Measurements from ENCODE around the gene TM4SF1.
A peak's percentile ranks its signal among the peaks of the same experiment; 100 is the strongest.

TM4SF1 gene

DNA sequence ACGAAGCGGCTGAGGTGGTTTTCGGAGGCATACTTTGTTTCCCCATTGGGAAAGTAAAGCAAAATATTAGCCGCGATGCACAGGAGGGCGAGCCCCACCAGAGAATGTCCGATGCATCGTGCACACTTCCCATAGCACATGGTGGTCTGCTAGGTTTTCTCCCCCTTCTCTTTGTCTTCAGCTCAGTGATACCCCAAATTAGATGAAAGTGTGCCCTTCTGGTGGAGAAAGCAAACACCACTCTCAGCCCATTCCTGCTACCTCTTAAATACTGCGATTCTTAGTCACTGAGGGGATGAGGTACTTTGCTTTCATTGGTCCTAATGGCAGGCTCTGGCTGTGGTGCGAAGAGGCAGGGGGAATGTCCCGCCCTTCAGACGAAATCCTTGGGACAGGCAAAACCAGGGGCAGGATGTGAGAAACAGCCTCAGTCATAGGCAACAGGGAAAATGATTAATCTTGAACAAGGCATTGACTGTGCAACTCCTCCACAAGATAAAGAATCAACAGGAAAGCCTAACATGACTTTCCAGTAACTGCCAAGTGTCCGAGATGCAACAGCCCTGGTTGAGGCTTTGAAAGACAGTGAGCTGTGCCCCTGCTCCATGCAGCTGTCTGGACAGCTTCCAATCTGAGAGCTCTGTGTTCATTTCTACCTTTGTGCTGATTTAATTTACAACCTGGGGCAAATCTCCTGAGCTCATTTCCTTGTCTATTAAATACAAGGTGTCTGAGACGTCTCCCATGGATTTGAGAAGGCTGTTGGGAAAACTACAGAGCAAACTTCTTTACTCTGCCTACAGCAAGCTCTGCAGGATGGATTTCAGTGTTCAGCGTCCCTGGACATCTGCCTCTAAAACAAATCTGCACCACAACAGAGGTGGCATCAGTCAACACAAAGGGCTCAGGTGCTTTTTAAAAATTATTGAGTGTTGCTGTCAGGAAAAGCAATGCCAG lies at the start of gene TM4SF1:
TM4SF1 (minus strand) TSS at position 242 of the 957 bp plus-strand sequence; CDS start at position 140, 102 bp downstream.
- no peak for DNase-seq

- no peak for DNase-seq
These were observed 48.9 kb upstream of the TM4SF1 start for GRCh38 chr3:149426325-149426724.

GRCh38 chr3:149424918-149425317 lies 47.5 kb upstream of the TM4SF1 start:
- no peak for DNase-seq

DNA sequence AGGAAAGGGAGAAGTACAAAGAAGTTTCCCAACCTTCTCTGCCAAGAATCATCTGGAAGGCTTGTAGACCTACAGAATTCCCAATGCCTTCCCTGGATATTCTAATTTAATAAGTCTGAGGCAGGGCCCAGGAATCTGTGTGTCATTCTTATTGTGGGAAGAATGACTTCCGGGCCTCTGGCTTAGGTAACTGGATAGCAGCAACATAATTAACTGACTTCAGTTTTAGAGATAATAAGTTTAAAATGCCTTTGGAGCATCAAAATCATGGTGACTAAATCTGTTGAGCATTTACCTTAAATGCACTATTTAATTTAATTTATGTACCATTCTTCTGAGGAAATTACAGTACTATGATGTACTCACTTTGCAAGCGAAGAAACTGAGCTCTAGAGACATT lies 44.3 kb upstream of the TM4SF1 start:
- no peak for DNase-seq

GRCh38 chr3:149419816-149420215 lies 42.4 kb upstream of the TM4SF1 start:
- DNase-seq: no peak

DNA sequence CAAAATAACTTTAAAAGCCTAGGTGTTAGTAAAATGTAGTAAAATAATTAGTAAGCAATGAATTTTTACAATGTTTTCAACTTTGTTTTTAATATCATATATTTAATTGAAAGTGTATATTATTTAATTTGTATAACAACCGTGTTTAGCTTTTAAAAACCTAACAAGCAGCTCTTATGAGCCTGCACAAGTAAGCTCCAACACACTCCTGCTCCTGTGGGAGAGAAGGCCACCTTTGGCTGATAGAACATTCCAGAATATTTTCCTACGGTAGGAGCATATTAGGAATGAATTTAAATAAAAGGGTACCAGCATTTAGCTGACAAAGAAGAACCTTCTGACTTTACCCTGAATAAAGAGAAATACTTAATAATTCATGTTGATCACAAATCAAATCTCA lies 40.3 kb upstream of the TM4SF1 start:
- no peak for DNase-seq

DNA sequence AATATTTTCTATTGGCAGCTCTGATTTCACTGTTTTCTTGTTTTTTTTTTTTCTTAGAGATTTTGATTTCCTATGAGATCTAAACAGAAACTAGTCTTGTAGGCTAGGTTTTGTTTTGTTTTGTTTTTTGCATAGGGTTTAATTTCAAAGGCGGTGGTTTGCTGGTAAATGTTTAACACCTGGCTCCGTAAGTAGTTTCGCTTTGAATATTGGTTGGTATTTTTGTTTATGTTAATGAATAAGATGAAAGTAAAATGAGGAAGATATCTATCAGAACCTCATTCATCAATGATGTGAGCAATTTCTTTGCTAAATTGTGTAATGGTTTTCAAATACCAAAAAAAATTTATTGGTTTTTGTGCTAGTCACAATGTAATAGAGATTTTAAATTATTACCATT lies 39.7 kb upstream of the TM4SF1 start:
- DNase-seq: no peak

DNA sequence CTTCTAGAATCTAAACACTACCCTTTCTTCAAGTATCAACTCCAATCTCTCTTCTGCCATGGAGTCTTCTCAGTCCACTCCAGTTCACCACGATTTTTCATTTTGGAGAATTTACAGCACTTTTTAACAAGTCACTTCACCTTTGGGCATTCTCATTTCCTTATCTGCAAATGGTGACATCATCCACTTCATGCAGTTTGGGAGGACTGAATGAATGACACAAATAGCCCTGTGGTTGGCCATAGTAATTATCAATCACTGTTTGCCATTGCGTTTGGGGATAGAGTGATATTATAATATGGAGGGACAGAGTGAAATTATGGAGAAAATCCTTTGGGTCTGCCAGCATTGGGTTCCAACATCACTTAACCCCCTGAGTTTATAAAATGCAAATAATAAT lies 38.0 kb upstream of the TM4SF1 start:
- no peak for DNase-seq

DNA sequence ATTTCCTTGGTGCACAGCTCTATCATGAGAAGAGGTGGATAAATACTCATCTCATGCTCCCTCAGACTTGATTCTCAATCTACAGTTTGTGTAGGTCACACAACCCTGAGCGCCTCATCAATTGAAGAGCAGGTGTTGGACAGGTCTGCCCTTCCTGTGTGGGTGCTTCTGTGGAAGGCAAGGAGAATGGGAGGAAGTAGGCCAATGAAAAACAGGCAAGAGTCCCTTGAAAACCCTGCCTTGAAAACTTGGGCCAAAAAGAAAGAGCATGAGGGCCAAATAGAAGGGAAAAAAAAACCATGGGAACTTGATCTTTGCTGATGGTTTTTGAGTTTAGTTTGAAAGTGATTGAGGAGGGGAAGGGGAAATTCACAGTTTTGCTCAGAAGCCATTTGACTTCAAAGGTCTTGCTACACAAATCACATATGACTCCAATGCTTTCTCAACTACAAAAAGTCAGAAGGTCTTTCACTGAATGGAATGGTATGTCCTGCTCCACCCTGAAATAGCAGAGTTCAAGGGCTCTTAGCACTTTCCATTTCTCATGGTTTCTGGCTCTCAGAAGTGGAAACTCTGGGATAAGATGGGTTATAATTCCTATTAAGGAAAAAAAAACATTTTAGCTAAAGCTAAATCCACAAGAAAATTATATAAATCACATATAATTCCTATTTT lies 37.2 kb upstream of the TM4SF1 start:
- DNase-seq: no peak

DNA sequence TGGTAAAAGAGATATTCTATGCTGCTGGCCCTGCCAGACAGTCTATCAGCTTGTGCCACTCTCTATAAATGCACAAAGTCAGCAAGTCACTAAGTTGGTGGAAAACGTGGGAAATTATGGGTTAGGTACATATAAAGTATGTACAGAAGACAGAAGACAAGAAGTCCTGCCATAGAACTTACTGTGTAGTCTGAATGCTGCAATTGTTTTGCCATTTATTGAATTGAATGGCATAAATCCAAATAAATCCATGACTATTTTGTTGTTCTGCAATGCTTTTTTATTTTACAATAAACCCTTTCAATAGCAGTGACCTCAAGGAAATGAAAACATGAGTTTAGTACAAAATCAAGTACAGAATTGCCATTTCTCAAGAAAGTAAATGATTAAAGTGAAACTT lies 34.1 kb upstream of the TM4SF1 start:
- DNase-seq: no peak

DNA sequence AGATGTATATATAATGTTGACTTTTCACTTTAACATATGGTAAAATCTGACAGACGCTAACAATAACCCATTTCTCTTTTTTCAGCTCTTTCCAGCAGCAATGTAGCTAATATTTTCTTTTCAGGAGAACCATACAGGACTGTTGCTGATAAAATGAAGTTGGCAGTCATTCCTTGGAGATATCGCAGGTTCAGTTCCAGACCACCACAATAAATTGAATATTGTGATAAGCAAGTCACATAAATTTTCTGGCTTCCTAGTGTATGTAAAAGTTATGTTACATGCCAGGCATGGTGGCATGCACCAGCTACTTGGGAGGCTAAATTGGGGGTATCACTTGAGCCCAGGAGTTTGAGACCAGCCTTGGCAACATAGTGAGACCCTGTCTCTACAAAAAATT lies 31.9 kb upstream of the TM4SF1 start:
- DNase-seq: no peak

GRCh38 chr3:149407898-149408297 lies 30.4 kb upstream of the TM4SF1 start:
- DNase-seq: no peak

- DNase-seq: no peak
These were observed 28.8 kb upstream of the TM4SF1 start for GRCh38 chr3:149406244-149406752.

DNA sequence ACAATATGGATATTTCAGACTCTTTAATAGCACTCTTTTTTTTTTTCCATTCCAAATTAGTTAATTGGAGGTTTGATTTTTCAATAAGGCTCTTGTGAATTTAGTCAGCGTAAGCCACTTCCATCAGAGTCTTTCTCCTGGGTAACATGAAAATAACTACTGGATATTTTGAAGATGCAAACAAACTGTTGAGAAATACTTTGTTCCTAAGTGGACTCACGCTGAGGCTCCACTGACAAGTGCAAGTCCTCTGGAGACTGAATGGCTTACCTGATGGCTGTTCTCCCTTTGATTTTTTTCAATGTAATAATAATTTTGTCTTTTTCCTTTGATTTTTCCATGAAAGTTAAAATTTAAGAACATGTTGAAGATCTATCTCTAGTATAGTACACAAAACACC lies 26.0 kb upstream of the TM4SF1 start:
- no peak for DNase-seq

DNA sequence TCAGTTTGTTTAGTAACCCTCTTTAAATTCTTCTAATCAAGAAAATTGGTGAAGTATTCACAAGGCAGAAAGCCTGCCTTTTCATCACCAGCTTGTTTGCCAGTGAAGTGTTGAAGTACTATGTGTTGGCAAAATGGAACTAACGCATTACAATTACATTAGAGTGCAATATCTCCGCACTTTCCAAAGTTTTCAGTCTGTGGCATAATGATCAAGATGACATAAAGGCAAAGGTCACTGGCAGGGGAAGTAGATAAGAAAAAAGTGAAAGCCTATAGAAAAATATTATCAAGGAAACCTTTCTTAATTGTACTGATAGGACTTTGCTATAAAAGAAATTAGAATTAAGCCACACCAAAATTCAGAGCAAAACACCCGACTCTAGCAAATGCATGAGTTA lies 25.0 kb upstream of the TM4SF1 start:
- no peak for DNase-seq

- DNase-seq: no peak
These were observed 24.5 kb upstream of the TM4SF1 start for GRCh38 chr3:149401926-149402310.

DNA sequence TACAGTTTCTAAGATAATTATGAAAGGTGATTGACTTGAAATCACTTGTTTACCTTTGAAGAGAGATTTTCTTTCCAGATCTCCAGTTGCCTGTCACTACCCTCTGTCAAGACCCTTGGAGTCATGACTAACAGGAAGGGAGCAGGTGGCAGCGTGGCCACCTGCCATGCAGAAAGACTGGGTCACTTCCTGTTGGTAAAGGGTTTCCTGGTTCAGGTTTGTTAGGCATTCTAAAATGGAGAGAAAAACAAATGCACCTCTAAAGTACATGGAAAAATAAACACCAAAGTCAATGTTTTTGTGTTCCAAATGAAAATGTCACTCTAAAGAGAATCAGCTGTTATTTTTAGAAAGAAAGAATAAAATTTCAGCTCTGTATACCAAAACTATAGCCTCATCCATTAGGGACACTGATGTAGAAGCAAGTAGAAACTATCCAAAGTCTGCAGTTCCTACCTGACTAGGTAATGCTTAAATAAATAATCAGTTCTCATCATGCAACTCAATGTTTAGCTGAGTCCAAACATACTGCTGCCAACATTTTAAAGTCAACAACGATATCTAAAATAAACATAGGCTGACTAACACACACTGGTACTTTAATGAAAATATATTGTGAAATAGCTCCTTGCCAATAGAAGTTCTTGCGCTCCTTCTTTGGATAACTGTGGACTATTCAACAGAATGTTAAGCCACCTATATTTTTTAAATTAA lies 23.9 kb upstream of the TM4SF1 start:
- DNase-seq: no peak

DNA sequence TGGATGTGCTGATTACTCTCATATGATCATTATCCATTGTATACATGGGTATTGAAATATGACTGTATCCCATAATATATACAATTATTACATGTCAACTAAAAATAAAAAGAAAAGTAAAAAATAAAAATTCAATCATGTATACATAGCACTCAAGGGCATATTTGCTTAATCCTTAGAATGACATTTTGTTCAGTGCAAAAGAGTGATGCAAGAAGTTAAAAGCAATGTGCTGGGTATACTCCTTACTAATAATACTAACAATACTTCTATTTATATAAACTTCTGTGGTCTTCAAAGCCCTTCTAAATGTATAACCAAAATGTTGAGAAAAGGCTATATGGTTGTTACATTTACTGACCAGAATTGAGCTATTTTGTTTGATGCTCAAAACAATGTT lies 23.2 kb upstream of the TM4SF1 start:
- no peak for DNase-seq

DNA sequence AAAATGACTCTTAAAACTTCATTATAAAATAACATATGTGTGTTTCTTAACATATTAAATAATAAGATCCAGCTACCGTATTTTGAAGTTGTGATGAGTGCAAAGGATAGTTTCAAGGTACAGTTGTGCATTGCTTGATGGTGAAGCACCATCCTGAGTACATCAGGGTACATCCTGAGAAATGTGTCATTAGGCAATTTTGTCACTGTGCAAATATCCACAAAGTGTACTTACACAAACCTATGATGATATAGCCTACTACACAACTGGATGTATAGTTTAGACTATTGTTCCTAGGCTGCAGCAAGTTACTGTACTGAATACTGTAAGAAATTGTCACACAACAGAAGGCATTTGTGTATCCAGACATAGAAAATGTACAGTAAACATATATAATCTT lies 20.8 kb upstream of the TM4SF1 start:
- no peak for DNase-seq

DNA sequence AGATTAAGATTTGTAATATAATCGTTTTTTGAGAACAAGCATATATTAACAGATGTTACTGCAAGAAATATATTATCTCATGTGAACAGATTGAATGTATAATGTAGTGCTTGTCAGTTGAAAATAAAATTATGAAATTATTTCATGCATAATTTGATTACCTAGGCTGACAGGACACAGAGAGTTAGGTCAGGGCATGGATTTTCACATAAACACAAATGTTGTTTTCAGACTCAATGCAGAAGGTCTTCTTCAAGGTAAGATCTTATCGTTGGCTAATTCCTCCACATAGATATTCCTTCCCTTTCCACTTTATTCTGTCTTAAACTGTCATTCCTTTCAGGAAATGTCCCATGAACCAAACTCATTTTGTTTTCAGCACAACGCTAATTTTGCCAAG lies 20.1 kb upstream of the TM4SF1 start:
- DNase-seq: no peak

GRCh38 chr3:149396476-149396875 lies 19.0 kb upstream of the TM4SF1 start:
- DNase-seq: no peak

DNA sequence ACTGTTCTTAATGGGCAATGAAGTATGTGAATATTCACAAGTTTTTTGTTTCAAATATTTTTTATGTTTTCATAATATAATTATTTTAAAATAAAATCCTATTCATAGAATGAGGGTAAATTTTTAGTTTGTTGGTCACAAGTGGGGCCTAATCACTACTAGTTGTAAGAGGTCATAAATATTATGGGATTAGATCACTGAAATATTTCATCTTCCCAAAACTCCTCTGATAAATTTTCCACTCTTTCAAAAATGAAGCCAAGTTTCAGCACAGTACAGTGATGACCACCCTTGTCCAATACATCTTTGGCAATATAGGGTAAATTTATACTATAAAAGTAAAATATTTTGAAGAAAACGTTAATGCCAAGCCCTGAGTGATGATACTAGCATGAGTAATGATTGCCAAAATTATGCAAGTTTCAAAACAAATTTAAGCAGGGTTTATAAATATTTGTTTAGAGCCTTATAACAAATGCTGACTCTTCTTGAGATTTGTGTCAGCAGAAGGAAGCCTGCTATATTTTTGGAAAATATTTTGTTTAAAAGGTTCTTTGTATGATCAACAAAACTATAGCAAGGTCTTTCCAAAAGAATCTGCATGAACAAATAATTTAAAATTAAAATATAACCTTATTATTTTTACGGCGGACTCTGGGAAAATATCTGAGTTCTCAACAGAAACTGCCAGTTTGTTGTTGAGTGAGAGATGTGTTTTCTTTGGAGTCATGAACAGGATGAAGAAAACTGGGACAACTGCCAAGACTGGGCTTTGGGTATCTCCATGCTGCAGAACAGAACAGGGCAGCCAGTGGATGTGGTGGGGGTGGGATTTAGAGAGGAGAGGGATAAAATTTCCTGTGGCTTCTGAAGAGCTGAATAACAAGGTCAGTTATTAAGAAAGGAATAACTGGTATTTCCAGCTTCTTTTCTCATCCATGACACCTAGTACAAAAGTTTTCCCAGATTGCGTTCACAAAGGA lies 17.9 kb upstream of the TM4SF1 start:
- DNase-seq: peak; percentile 61
